ENCODE results near the gene LDLRAD4.

Gene LDLRAD4

DNA sequence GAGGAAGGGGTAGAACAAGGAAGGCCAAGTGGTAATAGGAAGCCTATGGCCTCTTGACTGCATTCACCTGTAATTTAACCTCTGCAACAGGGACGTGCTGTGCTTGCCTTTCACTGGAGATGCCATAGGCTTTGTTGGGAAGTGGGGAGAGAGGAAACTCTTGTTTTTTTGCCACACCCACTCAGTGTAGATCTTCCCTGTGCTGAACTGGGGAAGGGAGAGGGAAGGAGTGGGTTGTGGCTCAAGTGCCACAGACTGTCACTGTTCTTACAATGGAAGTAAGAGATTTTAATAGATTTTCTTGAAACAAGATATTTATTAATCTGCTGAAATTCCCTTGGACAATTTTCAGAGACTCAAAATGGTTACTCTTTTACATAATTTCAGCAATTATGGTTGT, 380.5 kb downstream of the LDLRAD4 start:
- no peak for ATAC-seq
- no peak for TF ChIP-seq OSR1 (CRISPR knock-in tag; IDR thresholded peaks at IDR 0.05)

DNA sequence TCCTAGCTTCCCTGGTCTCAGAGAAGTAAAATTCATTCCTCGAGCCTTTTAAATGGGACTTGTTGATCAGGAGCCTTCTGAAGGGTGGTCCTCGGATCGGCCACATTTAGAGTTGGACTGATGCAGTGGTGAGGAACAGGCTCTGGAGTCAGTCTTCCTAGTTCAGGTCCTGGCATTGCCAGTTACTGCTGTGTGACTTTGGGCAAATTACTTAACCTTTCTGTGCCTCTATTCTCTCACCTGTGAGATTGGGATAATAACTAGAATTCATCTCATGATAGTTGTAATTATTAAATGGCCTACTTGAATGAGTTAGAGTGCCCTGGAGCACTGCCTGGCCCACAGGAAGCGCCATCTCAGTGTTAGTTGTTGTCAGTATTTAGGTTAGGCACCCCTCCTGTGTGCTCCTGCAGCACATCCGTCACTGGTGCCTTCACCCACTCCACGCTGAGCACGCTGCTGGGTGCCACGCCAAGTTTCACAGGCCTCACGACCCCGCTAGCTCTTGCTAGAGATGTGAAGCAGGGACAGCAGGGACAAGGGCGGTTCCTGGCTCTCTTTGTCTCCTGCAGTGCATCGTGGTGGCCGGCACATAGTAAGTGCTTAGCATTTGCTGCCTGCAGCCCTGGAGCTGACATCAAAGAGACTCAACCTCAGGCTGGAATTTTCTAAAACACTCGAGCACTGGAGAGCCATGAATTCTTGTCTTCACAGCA, 384.9 kb downstream of the LDLRAD4 start:
- TF ChIP-seq RARB (CRISPR knock-in tag; IDR thresholded peaks at IDR 0.05), result no peak
- no peak for TF ChIP-seq ESRRG (CRISPR knock-in tag; IDR thresholded peaks at IDR 0.05)
- TF ChIP-seq TCF4 (CRISPR knock-in tag; IDR thresholded peaks at IDR 0.05; ENCODE audit: borderline replicate concordance), result no peak
- TF ChIP-seq GLIS3 (CRISPR knock-in tag; IDR thresholded peaks at IDR 0.05), result no peak
- TF ChIP-seq, protein P1, sequence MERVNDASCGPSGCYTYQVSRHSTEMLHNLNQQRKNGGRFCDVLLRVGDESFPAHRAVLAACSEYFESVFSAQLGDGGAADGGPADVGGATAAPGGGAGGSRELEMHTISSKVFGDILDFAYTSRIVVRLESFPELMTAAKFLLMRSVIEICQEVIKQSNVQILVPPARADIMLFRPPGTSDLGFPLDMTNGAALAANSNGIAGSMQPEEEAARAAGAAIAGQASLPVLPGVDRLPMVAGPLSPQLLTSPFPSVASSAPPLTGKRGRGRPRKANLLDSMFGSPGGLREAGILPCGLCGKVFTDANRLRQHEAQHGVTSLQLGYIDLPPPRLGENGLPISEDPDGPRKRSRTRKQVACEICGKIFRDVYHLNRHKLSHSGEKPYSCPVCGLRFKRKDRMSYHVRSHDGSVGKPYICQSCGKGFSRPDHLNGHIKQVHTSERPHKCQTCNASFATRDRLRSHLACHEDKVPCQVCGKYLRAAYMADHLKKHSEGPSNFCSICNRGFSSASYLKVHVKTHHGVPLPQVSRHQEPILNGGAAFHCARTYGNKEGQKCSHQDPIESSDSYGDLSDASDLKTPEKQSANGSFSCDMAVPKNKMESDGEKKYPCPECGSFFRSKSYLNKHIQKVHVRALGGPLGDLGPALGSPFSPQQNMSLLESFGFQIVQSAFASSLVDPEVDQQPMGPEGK (CRISPR knock-in tag; IDR thresholded peaks at IDR 0.05; ENCODE audit: borderline replicate concordance), result no peak
- TF ChIP-seq OSR1 (CRISPR knock-in tag; IDR thresholded peaks at IDR 0.05), result no peak
- TF ChIP-seq, protein P2, sequence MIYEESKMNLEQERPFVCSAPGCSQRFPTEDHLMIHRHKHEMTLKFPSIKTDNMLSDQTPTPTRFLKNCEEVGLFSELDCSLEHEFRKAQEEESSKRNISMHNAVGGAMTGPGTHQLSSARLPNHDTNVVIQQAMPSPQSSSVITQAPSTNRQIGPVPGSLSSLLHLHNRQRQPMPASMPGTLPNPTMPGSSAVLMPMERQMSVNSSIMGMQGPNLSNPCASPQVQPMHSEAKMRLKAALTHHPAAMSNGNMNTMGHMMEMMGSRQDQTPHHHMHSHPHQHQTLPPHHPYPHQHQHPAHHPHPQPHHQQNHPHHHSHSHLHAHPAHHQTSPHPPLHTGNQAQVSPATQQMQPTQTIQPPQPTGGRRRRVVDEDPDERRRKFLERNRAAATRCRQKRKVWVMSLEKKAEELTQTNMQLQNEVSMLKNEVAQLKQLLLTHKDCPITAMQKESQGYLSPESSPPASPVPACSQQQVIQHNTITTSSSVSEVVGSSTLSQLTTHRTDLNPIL (CRISPR knock-in tag; IDR thresholded peaks at IDR 0.05; ENCODE audit: low read depth), result no peak
- TF ChIP-seq, protein P3, sequence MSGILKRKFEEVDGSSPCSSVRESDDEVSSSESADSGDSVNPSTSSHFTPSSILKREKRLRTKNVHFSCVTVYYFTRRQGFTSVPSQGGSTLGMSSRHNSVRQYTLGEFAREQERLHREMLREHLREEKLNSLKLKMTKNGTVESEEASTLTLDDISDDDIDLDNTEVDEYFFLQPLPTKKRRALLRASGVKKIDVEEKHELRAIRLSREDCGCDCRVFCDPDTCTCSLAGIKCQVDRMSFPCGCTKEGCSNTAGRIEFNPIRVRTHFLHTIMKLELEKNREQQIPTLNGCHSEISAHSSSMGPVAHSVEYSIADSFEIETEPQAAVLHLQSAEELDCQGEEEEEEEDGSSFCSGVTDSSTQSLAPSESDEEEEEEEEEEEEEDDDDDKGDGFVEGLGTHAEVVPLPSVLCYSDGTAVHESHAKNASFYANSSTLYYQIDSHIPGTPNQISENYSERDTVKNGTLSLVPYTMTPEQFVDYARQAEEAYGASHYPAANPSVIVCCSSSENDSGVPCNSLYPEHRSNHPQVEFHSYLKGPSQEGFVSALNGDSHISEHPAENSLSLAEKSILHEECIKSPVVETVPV (CRISPR knock-in tag; IDR thresholded peaks at IDR 0.05), result no peak
- TF ChIP-seq, protein P4, sequence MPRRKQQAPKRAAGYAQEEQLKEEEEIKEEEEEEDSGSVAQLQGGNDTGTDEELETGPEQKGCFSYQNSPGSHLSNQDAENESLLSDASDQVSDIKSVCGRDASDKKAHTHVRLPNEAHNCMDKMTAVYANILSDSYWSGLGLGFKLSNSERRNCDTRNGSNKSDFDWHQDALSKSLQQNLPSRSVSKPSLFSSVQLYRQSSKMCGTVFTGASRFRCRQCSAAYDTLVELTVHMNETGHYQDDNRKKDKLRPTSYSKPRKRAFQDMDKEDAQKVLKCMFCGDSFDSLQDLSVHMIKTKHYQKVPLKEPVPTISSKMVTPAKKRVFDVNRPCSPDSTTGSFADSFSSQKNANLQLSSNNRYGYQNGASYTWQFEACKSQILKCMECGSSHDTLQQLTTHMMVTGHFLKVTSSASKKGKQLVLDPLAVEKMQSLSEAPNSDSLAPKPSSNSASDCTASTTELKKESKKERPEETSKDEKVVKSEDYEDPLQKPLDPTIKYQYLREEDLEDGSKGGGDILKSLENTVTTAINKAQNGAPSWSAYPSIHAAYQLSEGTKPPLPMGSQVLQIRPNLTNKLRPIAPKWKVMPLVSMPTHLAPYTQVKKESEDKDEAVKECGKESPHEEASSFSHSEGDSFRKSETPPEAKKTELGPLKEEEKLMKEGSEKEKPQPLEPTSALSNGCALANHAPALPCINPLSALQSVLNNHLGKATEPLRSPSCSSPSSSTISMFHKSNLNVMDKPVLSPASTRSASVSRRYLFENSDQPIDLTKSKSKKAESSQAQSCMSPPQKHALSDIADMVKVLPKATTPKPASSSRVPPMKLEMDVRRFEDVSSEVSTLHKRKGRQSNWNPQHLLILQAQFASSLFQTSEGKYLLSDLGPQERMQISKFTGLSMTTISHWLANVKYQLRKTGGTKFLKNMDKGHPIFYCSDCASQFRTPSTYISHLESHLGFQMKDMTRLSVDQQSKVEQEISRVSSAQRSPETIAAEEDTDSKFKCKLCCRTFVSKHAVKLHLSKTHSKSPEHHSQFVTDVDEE (CRISPR knock-in tag; IDR thresholded peaks at IDR 0.05), result no peak
- no peak for TF ChIP-seq ZC3H10 (CRISPR knock-in tag; IDR thresholded peaks at IDR 0.05)
- TF ChIP-seq BACH2 (CRISPR knock-in tag; IDR thresholded peaks at IDR 0.05; ENCODE audit: borderline replicate concordance), result no peak
- no peak for TF ChIP-seq ZNF70 (CRISPR knock-in tag; IDR thresholded peaks at IDR 0.05)
- TF ChIP-seq ZFP30 (CRISPR knock-in tag; IDR thresholded peaks at IDR 0.05), result no peak
- TF ChIP-seq ISL1 (CRISPR knock-in tag; IDR thresholded peaks at IDR 0.05), result no peak
- ATAC-seq, result no peak

DNA sequence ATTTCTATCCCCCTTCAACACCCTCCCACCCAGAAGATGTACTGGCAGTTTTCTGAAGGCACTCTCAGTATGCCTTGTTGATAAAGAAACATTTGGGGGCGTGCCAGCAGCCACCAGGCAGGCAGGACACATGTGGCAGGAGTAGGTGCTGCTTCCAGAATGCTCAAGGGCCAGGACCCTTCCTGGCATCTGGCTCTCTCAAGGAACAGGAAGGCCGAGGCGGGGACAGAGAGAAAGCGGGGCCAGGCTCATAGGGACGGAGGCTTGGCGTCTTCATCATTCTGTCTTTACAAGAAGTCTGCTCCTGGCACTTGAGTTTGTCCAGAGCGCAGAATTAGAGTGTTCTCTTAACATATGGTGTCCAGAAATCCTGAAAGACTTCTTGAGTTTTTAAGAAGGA, 386.2 kb downstream of the LDLRAD4 start:
- ATAC-seq, result no peak
- TF ChIP-seq RARB (CRISPR knock-in tag; IDR thresholded peaks at IDR 0.05) (no peak), ZC3H10 (CRISPR knock-in tag; IDR thresholded peaks at IDR 0.05) (no peak), PPARA (CRISPR knock-in tag; IDR thresholded peaks at IDR 0.05; ENCODE audit: borderline replicate concordance) (no peak), SNAI2 (CRISPR knock-in tag; IDR thresholded peaks at IDR 0.05) (no peak), ZFP3 (CRISPR knock-in tag; IDR thresholded peaks at IDR 0.05) (no peak), OSR1 (CRISPR knock-in tag; IDR thresholded peaks at IDR 0.05) (no peak), CSDC2 (CRISPR knock-in tag; IDR thresholded peaks at IDR 0.05) (no peak)
- TF ChIP-seq, protein P2 (CRISPR knock-in tag; IDR thresholded peaks at IDR 0.05; ENCODE audit: low read depth), result no peak
- TF ChIP-seq, protein P1 (CRISPR knock-in tag; IDR thresholded peaks at IDR 0.05; ENCODE audit: borderline replicate concordance), result no peak

Data from SK-N-SH treated with all-trans-retinoic acid at 6 μM for 48 hours (cell line).